ENCODE results near the gene STAT5A. TPM values are rescaled to one million over a fixed set of nuclear protein-coding genes. Genes with fewer than 3 reads are reported as not detected.

Gene STAT5A
- polyA plus RNA-seq, 1 donor from 2014 or later, result 0.28 TPM

DNA sequence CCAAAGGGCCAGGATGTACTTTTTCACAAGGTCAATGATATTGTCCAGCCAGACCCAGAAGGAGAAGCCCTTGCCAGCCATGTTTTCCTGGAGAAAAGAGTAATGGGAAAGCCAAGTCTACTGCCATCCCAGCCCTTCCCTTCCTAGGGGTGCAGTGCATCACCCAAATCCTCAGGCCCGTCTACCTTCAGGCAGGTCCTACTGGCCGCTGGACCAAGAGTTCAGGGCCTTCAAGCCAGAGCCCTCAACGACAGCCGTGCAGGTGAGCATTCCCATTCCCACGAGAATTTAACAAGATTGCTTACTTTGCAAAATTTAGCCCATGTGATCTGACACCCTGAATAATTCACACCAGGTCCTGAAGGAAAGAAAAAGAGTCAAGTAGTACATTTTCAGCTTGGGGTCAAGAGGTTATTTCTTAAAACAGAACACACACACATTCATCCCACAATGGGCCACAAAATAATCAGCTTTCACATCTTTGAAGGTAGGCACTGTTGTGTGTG is 35.0 kb downstream of the STAT5A start:
- no peak for TF ChIP-seq TAF1 (IDR thresholded peaks at IDR 0.05; ENCODE audit: low read depth)
- TF ChIP-seq, protein P1, sequence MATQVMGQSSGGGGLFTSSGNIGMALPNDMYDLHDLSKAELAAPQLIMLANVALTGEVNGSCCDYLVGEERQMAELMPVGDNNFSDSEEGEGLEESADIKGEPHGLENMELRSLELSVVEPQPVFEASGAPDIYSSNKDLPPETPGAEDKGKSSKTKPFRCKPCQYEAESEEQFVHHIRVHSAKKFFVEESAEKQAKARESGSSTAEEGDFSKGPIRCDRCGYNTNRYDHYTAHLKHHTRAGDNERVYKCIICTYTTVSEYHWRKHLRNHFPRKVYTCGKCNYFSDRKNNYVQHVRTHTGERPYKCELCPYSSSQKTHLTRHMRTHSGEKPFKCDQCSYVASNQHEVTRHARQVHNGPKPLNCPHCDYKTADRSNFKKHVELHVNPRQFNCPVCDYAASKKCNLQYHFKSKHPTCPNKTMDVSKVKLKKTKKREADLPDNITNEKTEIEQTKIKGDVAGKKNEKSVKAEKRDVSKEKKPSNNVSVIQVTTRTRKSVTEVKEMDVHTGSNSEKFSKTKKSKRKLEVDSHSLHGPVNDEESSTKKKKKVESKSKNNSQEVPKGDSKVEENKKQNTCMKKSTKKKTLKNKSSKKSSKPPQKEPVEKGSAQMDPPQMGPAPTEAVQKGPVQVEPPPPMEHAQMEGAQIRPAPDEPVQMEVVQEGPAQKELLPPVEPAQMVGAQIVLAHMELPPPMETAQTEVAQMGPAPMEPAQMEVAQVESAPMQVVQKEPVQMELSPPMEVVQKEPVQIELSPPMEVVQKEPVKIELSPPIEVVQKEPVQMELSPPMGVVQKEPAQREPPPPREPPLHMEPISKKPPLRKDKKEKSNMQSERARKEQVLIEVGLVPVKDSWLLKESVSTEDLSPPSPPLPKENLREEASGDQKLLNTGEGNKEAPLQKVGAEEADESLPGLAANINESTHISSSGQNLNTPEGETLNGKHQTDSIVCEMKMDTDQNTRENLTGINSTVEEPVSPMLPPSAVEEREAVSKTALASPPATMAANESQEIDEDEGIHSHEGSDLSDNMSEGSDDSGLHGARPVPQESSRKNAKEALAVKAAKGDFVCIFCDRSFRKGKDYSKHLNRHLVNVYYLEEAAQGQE (IDR thresholded peaks at IDR 0.05; ENCODE audit: borderline replicate concordance), result no peak
- no peak for TF ChIP-seq MXI1 (conservative IDR thresholded peaks at IDR 0.05; ENCODE audit: poor library complexity, severe bottlenecking)
- no peak for TF ChIP-seq SMC3 (conservative IDR thresholded peaks at IDR 0.05; ENCODE audit: poor library complexity)
- TF ChIP-seq EZH2 (IDR thresholded peaks at IDR 0.05; ENCODE audit: borderline replicate concordance, insufficient read depth, low read length, poor library complexity, severe bottlenecking), result no peak
- TF ChIP-seq POLR2AphosphoS5 (IDR thresholded peaks at IDR 0.05), result no peak
- TF ChIP-seq EP300 (conservative IDR thresholded peaks at IDR 0.05; ENCODE audit: poor library complexity, severe bottlenecking), result no peak
- no peak for TF ChIP-seq CTCF (IDR thresholded peaks at IDR 0.05; ENCODE audit: poor library complexity, severe bottlenecking)
- TF ChIP-seq RAD21 (conservative IDR thresholded peaks at IDR 0.05), result no peak
- no peak overlapping the region for H3K4me3 ChIP-seq (ENCODE audit: low read length)
- H3K9ac ChIP-seq (ENCODE audit: low read length), result no peak overlapping the region
- H3K4me2 ChIP-seq (ENCODE audit: low read length), result no peak overlapping the region
- H3K27ac ChIP-seq (ENCODE audit: low read length), result no peak overlapping the region
- H4K20me1 ChIP-seq (ENCODE audit: insufficient read depth), result no peaks in the 10 kb centered on the region
- no peaks in the 10 kb centered on the region for H3K36me3 ChIP-seq (ENCODE audit: insufficient read depth, low read length)
- H3F3A ChIP-seq (ENCODE audit: insufficient read depth, low read length, poor library complexity, severe bottlenecking), result no peaks in the 10 kb centered on the region
- H3K27me3 ChIP-seq (ENCODE audit: insufficient read depth, low read depth, low read length), result no peaks in the 10 kb centered on the region
- no peak overlapping the region for H2AFZ ChIP-seq (ENCODE audit: low read depth, low read length)
- H3K9me3 ChIP-seq (ENCODE audit: low read length), result no peaks in the 10 kb centered on the region
- H3K9me2 ChIP-seq (ENCODE audit: insufficient read depth, low read length), result no peaks in the 10 kb centered on the region
- no peaks in the 10 kb centered on the region for H3K79me2 ChIP-seq (replicated peaks; ENCODE audit: insufficient read depth, low read length)

DNA sequence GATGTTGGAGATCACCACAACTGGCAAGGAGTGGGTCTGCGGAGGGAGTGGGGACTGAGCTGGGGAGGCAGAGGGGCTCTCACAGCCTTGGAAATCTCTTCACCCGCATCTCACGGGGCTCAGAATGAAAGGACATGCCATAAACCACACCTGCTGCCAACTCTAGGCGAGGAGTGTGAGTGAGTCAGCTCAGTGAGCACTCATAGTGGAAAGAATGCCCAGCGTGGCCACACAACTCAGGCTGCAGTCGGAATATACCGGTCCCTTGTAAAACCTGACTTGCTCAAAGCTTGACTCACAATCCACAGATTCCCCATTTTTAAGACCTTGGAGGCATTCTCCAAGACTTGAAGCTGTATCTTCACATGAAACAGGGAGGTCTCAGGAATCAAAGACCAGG is 36.7 kb downstream of the STAT5A start:
- no peak overlapping the region for H3K4me2 ChIP-seq (ENCODE audit: low read length)
- H3K27ac ChIP-seq (ENCODE audit: low read length), result no peak overlapping the region
- no peaks in the 10 kb centered on the region for H3K36me3 ChIP-seq (ENCODE audit: insufficient read depth, low read length)
- TF ChIP-seq POLR2AphosphoS5 (IDR thresholded peaks at IDR 0.05) (no peak), MXI1 (conservative IDR thresholded peaks at IDR 0.05; ENCODE audit: poor library complexity, severe bottlenecking) (no peak), EP300 (conservative IDR thresholded peaks at IDR 0.05; ENCODE audit: poor library complexity, severe bottlenecking) (no peak), CTCF (IDR thresholded peaks at IDR 0.05; ENCODE audit: poor library complexity, severe bottlenecking) (no peak), TAF1 (IDR thresholded peaks at IDR 0.05; ENCODE audit: low read depth) (no peak), EZH2 (IDR thresholded peaks at IDR 0.05; ENCODE audit: borderline replicate concordance, insufficient read depth, low read length, poor library complexity, severe bottlenecking) (no peak), RAD21 (conservative IDR thresholded peaks at IDR 0.05) (no peak), SMC3 (conservative IDR thresholded peaks at IDR 0.05; ENCODE audit: poor library complexity) (no peak)
- TF ChIP-seq, protein P1 (IDR thresholded peaks at IDR 0.05; ENCODE audit: borderline replicate concordance), result no peak
- H3F3A ChIP-seq (ENCODE audit: insufficient read depth, low read length, poor library complexity, severe bottlenecking), result no peaks in the 10 kb centered on the region
- no peaks in the 10 kb centered on the region for H4K20me1 ChIP-seq (ENCODE audit: insufficient read depth)
- no peaks in the 10 kb centered on the region for H3K79me2 ChIP-seq (replicated peaks; ENCODE audit: insufficient read depth, low read length)
- H3K9me3 ChIP-seq (ENCODE audit: low read length), result no peaks in the 10 kb centered on the region
- H3K27me3 ChIP-seq (ENCODE audit: insufficient read depth, low read depth, low read length), result no peaks in the 10 kb centered on the region
- no peak overlapping the region for H3K9ac ChIP-seq (ENCODE audit: low read length)
- H3K9me2 ChIP-seq (ENCODE audit: insufficient read depth, low read length), result no peaks in the 10 kb centered on the region
- H3K4me3 ChIP-seq (ENCODE audit: low read length), result no peak overlapping the region
- H2AFZ ChIP-seq (ENCODE audit: low read depth, low read length), result no peak overlapping the region
